Upper lobe of right lung (tissue), 1 donor: ENCODE data around the gene TNPO1. TPM values are rescaled to one million over a fixed set of nuclear protein-coding genes. Genes with fewer than 3 reads are reported as not detected.
A peak's percentile ranks its signal among the peaks of the same experiment; 100 is the strongest.
"Not testable (repeated sequence)": the region's sequence is repeated elsewhere in the genome, so short reads cannot be mapped to it uniquely, and the experiment has no call there.

Experiments
- ATAC-seq: fragments of 200-7000 bp; cut with Tn5 transposase; one replicate; pipeline ENCODE4 v1.9.1; 2020; ENCODE audit warnings: mild to moderate bottlenecking, moderate library complexity
- DNase-seq: peaks from one replicate; pipeline ENCODE4 v3.0.0-alpha.2; 2020
- H3K27ac ChIP-seq: fragments of 200-600 bp; one replicate; pipeline ENCODE4 v1.8.0; 2022
- H3K27me3 ChIP-seq: fragments of 200-600 bp; one replicate; pipeline ENCODE4 v1.8.0; 2022; ENCODE audit warnings: mild to moderate bottlenecking
- H3K36me3 ChIP-seq: fragments of 200-600 bp; one replicate; pipeline ENCODE4 v1.8.0; 2022
- H3K4me1 ChIP-seq: fragments of 200-600 bp; one replicate; pipeline ENCODE4 v1.8.0; 2022
- H3K4me3 ChIP-seq: fragments of 200-600 bp; one replicate; pipeline ENCODE4 v1.8.0; 2022; ENCODE audit warnings: mild to moderate bottlenecking
- H3K9me3 ChIP-seq: fragments of 200-600 bp; one replicate; pipeline ENCODE4 v1.8.0; 2022
- CTCF ChIP-seq: fragments of 200-600 bp; IDR thresholded peaks from one replicate; pipeline ENCODE4 v1.8.0; 2022; ENCODE audit warnings: antibody characterized with exemption
- intact Hi-C: fragments of 100-400 bp; cut with DNase I; formaldehyde crosslinking; loops from one replicate; pipeline ENCODE4 v1.11.0; 2022
- total RNA-seq: library from RNA; stranded (reverse); fragmentation: NEBNext Ultra II Directional; extraction: Animal tissue kit (Norgen Biotek cat#: 25700); gene quantifications from one replicate; pipeline ENCODE4 v1.2.1, GENCODE V29; 2021
- donor health status: DM: no; HTN: yes; CAD: no; lungs with severe emphysema.

The TNPO1 gene
- total RNA-seq, 1 donor from 2014 or later: 106 TPM

GRCh38 chr5:72783354-72783753, 33.1 kb upstream of the TNPO1 start:
- no peaks in the 10 kb centered on the region for H3K27me3 ChIP-seq
- no peak overlapping the region for H3K27ac ChIP-seq
- TF ChIP-seq CTCF: no peak
- intact Hi-C loops: no loop called here
- H3K9me3 ChIP-seq: no peaks in the 10 kb centered on the region
- no peaks in the 10 kb centered on the region for H3K4me1 ChIP-seq
- ATAC-seq (no peak), DNase-seq (no peak)
- no peaks in the 10 kb centered on the region for H3K36me3 ChIP-seq
- H3K4me3 ChIP-seq: no peak overlapping the region

GRCh38 chr5:72784129-72784528, 32.3 kb upstream of the TNPO1 start:
- no peaks in the 10 kb centered on the region for H3K27me3 ChIP-seq
- no peak overlapping the region for H3K4me3 ChIP-seq
- no peaks in the 10 kb centered on the region for H3K36me3 ChIP-seq
- no peaks in the 10 kb centered on the region for H3K4me1 ChIP-seq
- H3K9me3 ChIP-seq: no peaks in the 10 kb centered on the region
- TF ChIP-seq CTCF: no peak
- no peak for ATAC-seq
- intact Hi-C loops: no loop called here
- no peak overlapping the region for H3K27ac ChIP-seq
- no peak for DNase-seq

- Histone ChIP-seq H3K36me3 (no peaks in the 10 kb centered on the region), H3K9me3 (no peaks in the 10 kb centered on the region), H3K27ac (no peak overlapping the region), H3K4me1 (no peaks in the 10 kb centered on the region), H3K4me3 (no peak overlapping the region), H3K27me3 (no peaks in the 10 kb centered on the region)
- peak; percentile 26 for ATAC-seq
- intact Hi-C loops: no loop called here
- TF ChIP-seq CTCF: no peak
- DNase-seq: no peak
Measured at GRCh38 chr5:72785801-72786200, 30.7 kb upstream of the TNPO1 start.

GRCh38 chr5:72786676-72787075, 29.8 kb upstream of the TNPO1 start:
- no peak for TF ChIP-seq CTCF
- no peak for DNase-seq
- no peak for ATAC-seq
- H3K27me3 ChIP-seq: no peaks in the 10 kb centered on the region
- H3K27ac ChIP-seq: no peak overlapping the region
- intact Hi-C loops: no loop called here
- H3K4me1 ChIP-seq: no peaks in the 10 kb centered on the region
- no peak overlapping the region for H3K4me3 ChIP-seq
- H3K36me3 ChIP-seq: no peaks in the 10 kb centered on the region
- H3K9me3 ChIP-seq: no peaks in the 10 kb centered on the region

GRCh38 chr5:72788866-72789505, 27.5 kb upstream of the TNPO1 start:
- no peak overlapping the region for H3K4me3 ChIP-seq
- H3K27me3 ChIP-seq: no peaks in the 10 kb centered on the region
- H3K27ac ChIP-seq: no peak overlapping the region
- no peaks in the 10 kb centered on the region for H3K9me3 ChIP-seq
- no peak for ATAC-seq
- no peak for DNase-seq
- TF ChIP-seq CTCF: no peak
- H3K36me3 ChIP-seq: no peaks in the 10 kb centered on the region
- intact Hi-C loops: no loop called here
- no peaks in the 10 kb centered on the region for H3K4me1 ChIP-seq

- Histone ChIP-seq H3K4me3 (no peak overlapping the region), H3K27me3 (no peaks in the 10 kb centered on the region), H3K4me1 (no peaks in the 10 kb centered on the region), H3K9me3 (no peaks in the 10 kb centered on the region), H3K27ac (no peak overlapping the region), H3K36me3 (no peaks in the 10 kb centered on the region)
- intact Hi-C loops: no loop called here
- no peak for TF ChIP-seq CTCF
- ATAC-seq (no peak), DNase-seq (no peak)
Measured at GRCh38 chr5:72790186-72790585, 26.3 kb upstream of the TNPO1 start.

- H3K9me3 ChIP-seq, H3K27ac ChIP-seq, DNase-seq, H3K36me3 ChIP-seq, intact Hi-C loops, ATAC-seq, H3K4me3 ChIP-seq, H3K27me3 ChIP-seq, H3K4me1 ChIP-seq: not testable (repeated sequence)
Measured at GRCh38 chr5:72792662-72793061, 23.8 kb upstream of the TNPO1 start.
